ENCODE results near the gene GRID1. TPM values are rescaled to one million over a fixed set of nuclear protein-coding genes. Genes with fewer than 3 reads are reported as not detected.
"Not testable (repeated sequence)": the region's sequence is repeated elsewhere in the genome, so short reads cannot be mapped to it uniquely, and the experiment has no call there.

Gene GRID1
- total RNA-seq, 1 donor from 2014 or later = 2.7 TPM

- no peak for DNase-seq
Measured at GRCh38 chr10:86187499-86188239, 178.9 kb downstream of the GRID1 start.

DNA sequence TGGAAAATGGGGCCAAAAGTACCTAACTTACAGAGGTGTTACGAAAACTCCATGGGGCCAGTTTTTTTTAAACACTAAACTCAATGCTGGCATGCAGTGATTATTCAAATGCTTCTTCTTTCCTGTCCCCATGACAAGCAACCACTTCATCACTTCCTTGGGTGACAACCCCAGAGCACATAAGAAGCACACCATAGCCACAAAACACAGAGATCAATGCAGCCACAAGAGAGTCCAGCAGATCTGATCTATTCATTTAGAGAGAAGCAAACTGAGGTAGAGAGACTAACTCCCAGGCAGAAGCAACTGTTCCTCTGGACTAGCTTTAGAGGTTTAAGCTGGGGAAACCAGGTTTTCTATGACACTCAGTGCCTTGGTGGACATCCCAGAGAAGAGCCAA lies 180.0 kb downstream of the GRID1 start:
- no peak for DNase-seq

GRCh38 chr10:86182595-86182994 lies 184.0 kb downstream of the GRID1 start:
- DNase-seq = no peak

- no peak for DNase-seq
Measured at GRCh38 chr10:86182150-86182549, 184.4 kb downstream of the GRID1 start.

- no peak for DNase-seq
Measured at GRCh38 chr10:86180861-86181260, 185.7 kb downstream of the GRID1 start.

GRCh38 chr10:86179961-86180360 lies 186.6 kb downstream of the GRID1 start:
- DNase-seq = no peak

DNA sequence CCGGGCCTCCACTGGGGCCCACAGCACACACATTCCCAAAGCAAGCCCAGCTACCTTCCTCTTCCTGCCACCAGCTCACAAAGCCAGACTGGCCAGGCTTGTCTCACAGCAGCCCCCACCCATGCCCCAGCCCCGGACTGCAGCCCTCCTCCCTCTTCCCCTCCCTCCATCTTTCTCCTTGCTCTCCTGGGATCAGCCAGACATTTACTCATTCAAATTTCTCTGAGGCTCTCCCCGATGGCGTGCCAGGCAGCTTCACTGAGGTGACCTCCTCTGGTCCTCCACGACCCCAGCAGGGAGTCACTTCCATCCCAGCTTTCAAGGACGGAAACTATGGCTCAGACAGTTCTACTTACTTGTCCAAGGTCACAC lies 187.5 kb downstream of the GRID1 start:
- DNase-seq = no peak

DNA sequence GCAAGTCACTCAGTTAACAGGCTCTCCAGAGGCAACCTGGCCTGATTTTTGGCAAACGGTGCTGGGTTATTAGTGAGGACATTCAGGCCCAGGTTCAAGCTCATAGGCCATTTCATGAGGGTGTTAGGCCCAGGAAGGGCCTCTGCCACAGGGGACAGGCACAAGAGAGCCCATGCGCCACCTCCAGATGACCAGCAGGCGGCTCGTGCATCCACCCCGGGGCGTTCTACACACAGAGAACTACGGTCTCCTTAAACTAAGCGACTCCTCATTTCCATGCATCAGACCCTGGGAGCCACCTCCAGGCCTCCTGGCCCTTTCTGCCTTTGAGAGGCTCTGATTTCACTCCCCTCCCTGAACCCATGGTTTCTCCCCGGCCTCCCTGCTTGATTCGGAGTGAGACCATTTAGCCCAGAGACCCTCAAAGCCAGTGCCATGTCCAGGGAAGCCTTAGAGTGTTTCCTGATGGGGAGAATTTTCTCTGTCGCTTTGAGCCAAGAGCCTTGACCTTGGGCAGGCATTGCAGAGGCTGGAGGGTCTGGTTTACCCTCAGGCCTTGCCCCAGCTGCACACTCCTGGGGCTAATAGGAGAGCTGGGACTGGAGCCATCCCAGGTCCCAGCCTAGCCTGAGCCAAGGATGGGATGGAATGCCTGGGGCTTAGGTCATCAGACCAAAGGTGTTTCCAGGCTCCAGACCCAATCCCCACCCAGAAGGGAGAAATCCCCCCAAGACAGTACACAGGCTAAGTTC lies 188.0 kb downstream of the GRID1 start:
- DNase-seq = no peak

GRCh38 chr10:86177537-86178155 lies 188.9 kb downstream of the GRID1 start:
- no peak for DNase-seq

DNA sequence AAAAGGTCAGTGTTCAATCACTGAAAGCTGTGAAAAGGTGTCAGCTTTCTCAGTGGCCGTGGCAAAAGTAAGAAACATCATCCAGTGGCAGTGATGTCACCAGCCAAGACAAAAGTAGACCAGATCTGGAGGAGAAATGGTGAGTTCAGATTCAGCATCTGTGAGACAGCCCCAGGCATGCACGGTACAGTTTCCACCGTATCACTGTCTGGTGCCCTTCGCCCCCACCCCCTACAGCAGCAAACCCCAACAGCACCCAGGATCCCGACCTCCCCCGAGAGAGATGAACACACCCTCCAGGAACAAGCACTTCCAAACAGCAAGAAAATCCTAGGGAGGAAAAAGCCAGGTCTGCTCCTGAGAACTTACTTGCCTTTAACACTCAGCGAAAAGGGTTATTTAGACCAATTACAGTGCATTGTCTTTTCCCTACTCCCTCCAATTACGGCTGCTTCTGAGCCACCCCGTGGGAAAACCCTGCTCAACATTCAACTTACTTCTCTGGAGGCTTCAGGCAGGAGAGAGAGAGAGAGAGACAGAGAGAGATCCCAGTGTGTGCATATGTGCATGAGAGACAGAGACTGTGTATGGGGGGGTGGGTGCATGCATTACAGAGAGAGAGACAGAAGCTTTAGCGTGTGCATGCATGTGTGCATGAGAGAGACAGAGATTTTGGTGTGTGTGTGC lies 189.6 kb downstream of the GRID1 start:
- DNase-seq = no peak

DNA sequence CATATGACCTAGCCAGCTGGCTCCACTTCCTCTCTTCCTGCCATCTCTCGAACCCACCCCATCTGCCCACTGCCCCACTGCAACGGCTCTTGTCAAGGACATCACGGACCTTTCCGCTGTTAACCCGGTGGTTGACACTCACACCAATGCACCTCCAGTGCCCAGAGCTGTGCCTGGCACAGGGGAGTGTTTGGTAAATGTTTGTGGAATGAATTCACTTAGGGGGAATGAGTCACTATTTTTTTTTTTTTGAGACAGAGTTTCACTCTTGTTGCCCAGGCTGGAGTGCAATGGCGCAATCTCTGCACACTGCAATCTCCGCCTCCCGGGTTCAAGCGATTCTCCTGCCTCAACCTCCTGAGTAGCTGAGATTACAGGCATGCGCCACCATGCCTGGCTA lies 191.1 kb downstream of the GRID1 start:
- not testable (repeated sequence) for DNase-seq

DNA sequence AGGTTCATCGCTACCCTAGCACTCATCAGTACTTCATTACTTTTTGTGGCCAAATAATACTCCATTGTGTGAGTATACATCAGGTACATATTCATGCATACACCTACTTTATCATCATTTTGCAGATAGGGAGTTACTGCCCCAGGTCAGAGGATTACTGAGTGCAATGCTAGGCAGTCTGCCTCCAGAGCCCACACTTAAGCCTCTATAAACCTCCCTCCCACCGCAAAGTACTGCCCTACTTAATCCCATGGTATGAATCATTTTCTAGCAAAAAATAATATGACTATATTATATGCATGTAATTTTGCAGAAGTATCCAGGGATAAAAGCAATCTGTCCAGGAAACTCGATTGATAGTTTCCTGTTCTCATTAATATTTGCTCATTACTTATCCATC lies 194.3 kb downstream of the GRID1 start:
- DNase-seq = no peak

GRCh38 chr10:86170255-86171108 lies 196.1 kb downstream of the GRID1 start:
- no peak for DNase-seq

DNA sequence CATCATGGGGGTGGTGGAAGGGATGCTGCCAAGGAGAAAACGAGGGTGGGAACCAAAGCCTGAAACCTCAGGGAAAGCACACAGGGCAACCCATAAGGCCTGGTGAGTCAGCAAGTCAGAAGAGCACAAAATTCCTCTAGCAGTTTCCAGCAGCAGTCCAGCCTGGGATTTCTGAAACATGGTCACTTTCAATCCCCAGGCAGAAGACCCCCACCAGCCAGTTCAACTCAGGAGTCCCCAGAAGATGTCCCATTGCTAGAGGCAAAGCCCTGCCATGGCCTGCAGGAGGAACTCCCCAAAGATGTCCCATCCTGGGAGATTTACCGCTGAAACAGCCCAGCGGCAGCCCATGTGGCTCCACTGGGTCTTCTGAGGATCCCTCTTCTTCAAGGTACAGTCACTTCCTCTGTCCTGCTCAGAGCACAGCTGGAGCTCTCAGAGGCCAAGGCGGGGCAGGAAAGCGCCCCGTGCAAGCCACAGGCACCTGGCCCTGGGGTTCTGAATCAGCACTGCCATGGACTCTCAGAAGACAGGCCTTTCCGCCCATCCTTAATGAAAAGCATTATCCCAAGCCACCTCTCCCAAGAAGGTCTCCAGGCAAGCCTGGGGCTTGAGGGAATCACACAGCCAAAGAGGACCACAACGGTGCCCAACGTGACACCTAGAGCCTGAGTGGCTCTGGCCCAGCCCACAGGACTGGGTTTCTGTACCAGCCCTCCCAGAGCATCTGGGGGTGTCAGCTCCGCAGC lies 196.9 kb downstream of the GRID1 start:
- DNase-seq = no peak

DNA sequence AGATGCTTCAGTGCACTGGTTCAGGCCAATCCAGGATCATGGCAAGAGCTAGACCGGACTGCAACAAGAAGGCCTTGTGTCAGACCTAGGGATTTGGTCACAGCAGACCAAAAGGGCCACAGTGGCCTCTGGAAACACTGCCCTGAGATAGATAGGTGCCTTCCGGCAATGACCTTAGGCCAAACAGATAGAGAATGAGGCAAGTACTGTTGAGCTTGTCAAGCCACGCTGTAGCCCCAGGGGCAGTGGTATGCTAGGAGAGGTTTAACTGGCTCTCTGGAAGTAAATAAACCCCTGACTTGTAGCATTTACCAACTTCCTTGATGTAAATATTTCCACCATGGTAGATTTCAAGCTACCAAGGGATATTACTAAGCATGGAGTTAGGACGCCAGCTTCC lies 197.5 kb downstream of the GRID1 start:
- no peak for DNase-seq

DNA sequence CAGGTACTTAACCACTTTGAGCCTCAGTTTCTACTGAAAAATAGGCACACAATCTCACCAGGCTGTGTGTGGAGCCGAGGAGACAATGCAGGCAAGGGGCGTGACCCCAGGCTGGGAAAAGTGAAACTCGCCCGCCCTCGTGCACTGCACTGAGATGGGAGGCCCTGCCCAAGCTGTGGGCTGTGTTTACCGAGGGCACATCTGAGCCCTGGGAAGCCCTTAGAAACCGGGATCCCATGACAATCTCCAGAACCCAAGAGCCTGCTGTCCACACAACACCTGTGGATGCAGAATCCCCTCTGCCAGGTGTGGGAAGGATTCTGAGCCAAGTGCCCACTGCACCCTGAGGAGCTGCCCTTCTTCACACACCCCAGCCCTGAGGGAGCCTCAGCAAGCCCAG lies 198.3 kb downstream of the GRID1 start:
- DNase-seq = no peak

GRCh38 chr10:86167762-86168128 lies 198.8 kb downstream of the GRID1 start:
- DNase-seq = no peak

- DNase-seq = no peak
Measured at GRCh38 chr10:86167121-86167761, 199.4 kb downstream of the GRID1 start.

GRCh38 chr10:86165666-86166065 lies 200.9 kb downstream of the GRID1 start:
- no peak for DNase-seq

DNA sequence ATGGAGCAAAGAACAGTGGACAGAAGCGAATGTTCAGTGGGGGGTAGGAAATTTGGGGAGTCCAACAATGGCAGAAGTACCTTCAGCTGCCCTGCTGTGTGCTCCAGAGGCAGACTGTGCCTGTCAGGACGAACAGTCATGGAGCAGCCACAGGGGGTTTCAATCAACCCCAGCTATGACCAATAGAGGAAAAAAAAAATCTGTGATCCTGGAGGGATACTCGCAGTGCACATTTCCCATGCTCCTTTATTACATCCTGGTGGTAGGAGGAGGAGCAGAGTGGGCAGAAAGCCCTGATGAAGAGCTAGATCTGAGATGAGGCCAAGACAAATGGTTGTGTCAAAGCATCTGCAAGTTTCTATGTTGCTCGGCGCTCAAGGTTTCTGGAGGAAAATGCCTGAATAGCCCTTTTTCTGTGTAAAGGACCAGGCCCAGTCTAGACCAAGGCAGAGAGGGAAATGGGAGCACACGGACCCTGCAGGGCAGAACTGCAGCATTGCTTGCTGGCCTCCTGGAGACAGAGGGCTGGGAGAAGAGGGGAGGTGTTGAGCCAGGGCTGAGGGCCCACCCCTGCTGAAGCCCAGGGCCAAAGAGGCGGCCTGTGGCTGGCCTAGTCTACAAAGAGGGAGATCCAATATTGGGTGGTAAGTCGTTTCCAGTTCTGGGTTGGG lies 201.5 kb downstream of the GRID1 start:
- DNase-seq = no peak
